Kidney (tissue), 14 donors: ENCODE results near the gene ARSI. TPM values are rescaled to one million over a fixed set of nuclear protein-coding genes. Genes with fewer than 3 reads are reported as not detected.

Experiments used
- DNase-seq, 5 donors: peaks; one replicate each; pipeline ENCODE4 v3.0.0-alpha.2; 2013 to 2020
- FAIRE-seq: peaks from 2 replicates; lab custom pipeline; 2012; peaks lifted over from hg19 to GRCh38; lab: Jason Lieb, UNC
- H3K27ac ChIP-seq, 2 donors: one replicate each; pipeline ENCODE4 v1.7.0; 2013; ENCODE audit warnings: low read depth in 2 of 2, low read length in 2 of 2, inconsistent platforms in 1 of 2
- H3K27me3 ChIP-seq: one replicate; pipeline ENCODE4 v1.7.1; 2013; ENCODE audit warnings: low read length, inconsistent platforms; ENCODE audit not compliant: control insufficient read depth, insufficient read depth
- H3K36me3 ChIP-seq, 3 donors: one replicate each; pipeline versions ENCODE4 v1.7.0 to v1.7.1; 2013; ENCODE audit warnings: low read length in 3 of 3, control low read depth in 1 of 3, inconsistent platforms in 1 of 3; ENCODE audit not compliant: insufficient read depth in 3 of 3, control insufficient read depth in 2 of 3
- H3K4me1 ChIP-seq, 3 donors: one replicate each; pipeline versions ENCODE4 v1.7.0 to v1.7.1; 2013; ENCODE audit warnings: low read length in 3 of 3, inconsistent platforms in 1 of 3, low read depth in 1 of 3; ENCODE audit not compliant: control insufficient read depth in 2 of 3, insufficient read depth in 2 of 3
- H3K4me3 ChIP-seq, 3 donors: one replicate each; pipeline versions ENCODE4 v1.7.0 to v1.8.1; 2013; ENCODE audit warnings: low read length in 3 of 3, control low read depth in 1 of 3, inconsistent platforms in 1 of 3
- H3K9ac ChIP-seq, 3 donors: one replicate each; pipeline versions ENCODE4 v1.7.0 to v1.7.1; 2013; ENCODE audit warnings: low read length in 3 of 3, control low read depth in 1 of 3, inconsistent platforms in 1 of 3
- H3K9me3 ChIP-seq, 3 donors: one replicate each; pipeline versions ENCODE4 v1.7.0 to v1.7.1; 2013; ENCODE audit warnings: low read length in 3 of 3, control low read depth in 1 of 3, inconsistent platforms in 1 of 3; ENCODE audit not compliant: control insufficient read depth in 2 of 3, insufficient read depth in 1 of 3
- CTCF ChIP-seq: IDR thresholded peaks from 3 replicates; pipeline ENCODE4 v1.5.1; 2012; ENCODE audit warnings: mild to moderate bottlenecking, moderate library complexity, borderline replicate concordance; ENCODE audit not compliant: insufficient read depth; ENCODE audit errors: extremely low read depth
- intact Hi-C: fragments of 100-400 bp; cut with DNase I; formaldehyde crosslinking; loops from one replicate; pipeline ENCODE4 v1.11.1; 2022
- polyA plus RNA-seq: library from polyadenylated mRNA; stranded (reverse); fragments of 350-450 nt; fragmentation: Illumina TruSeq; extraction: RNeasy Lipid Tissue Mini Kit (QIAGEN cat#74804); gene quantifications from one replicate; pipeline ENCODE4 v1.2.3, GENCODE V29; 2014; ENCODE audit warnings: low read depth, low replicate concordance; ENCODE audit not compliant: insufficient read depth
- total RNA-seq: library from RNA; stranded (reverse); fragmentation: NEBNext Ultra II Directional; extraction: Animal tissue kit (Norgen Biotek cat#: 25700); gene quantifications from one replicate; pipeline ENCODE4 v1.2.1, GENCODE V29; 2021
- donor health status: control.
- donor health status: control.
- donor health status: control.
- donor health status: control.
- donor health status: control.
- donor health status: DM: yes; HTN: yes; CAD: no.
- donor health status: Normal renal cell carcinoma (clear cell type).

ARSI gene
- total and polyA plus RNA-seq, 2 donors from 2014 or later = 0.57 to 1.1 TPM

GRCh38 chr5:150294551-150295071 is 8.1 kb downstream of the ARSI start:
- DNase-seq (peak in 1 of 5 donors; percentile 66), FAIRE-seq (no peak)
- Histone ChIP-seq H3K27ac (no peak overlapping the region), H3K27me3 (no peaks in the 10 kb centered on the region), H3K9me3 (no peaks in the 10 kb centered on the region), H3K36me3 (no peaks in the 10 kb centered on the region), H3K9ac (no peak overlapping the region), H3K4me3 (no peak overlapping the region), H3K4me1 (peaks cover 0 to 7% (median 0%) of the 10 kb centered on the region in 3 donors)
- intact Hi-C loops = no loop called here
- TF ChIP-seq CTCF = no peak

GRCh38 chr5:150293091-150293941 is 9.4 kb downstream of the ARSI start:
- H3K4me3 ChIP-seq = no peak overlapping the region
- peaks cover 0 to 7% (median 0%) of the 10 kb centered on the region in 3 donors for H3K4me1 ChIP-seq
- intact Hi-C loops = no loop called here
- no peak overlapping the region for H3K27ac ChIP-seq
- DNase-seq = peak in 1 of 5 donors; percentile 39
- no peak for FAIRE-seq
- H3K36me3 ChIP-seq = no peaks in the 10 kb centered on the region
- H3K9me3 ChIP-seq = no peaks in the 10 kb centered on the region
- TF ChIP-seq CTCF = no peak
- no peak overlapping the region for H3K9ac ChIP-seq
- no peaks in the 10 kb centered on the region for H3K27me3 ChIP-seq

GRCh38 chr5:150291388-150292385 is 11.0 kb downstream of the ARSI start:
- TF ChIP-seq CTCF = no peak
- no peaks in the 10 kb centered on the region for H3K36me3 ChIP-seq
- H3K4me1 ChIP-seq = peaks cover 0 to 7% (median 0%) of the 10 kb centered on the region in 3 donors
- peak in 1 of 5 donors; percentile 23 for DNase-seq
- H3K9ac ChIP-seq = no peak overlapping the region
- intact Hi-C loops = no loop called here
- no peaks in the 10 kb centered on the region for H3K27me3 ChIP-seq
- H3K27ac ChIP-seq = no peak overlapping the region
- FAIRE-seq = no peak
- no peaks in the 10 kb centered on the region for H3K9me3 ChIP-seq
- no peak overlapping the region for H3K4me3 ChIP-seq
